ENCODE measurements around the gene RAD51B. TPM values are rescaled to one million over a fixed set of nuclear protein-coding genes. Genes with fewer than 3 reads are reported as not detected.

Gene RAD51B
- total RNA-seq, 4 donors from 2014 or later: 14.0 to 16.4 (median 14.8) TPM

GRCh38 chr14:68627868-68628604 lies 808.5 kb downstream of the RAD51B start:
- Histone ChIP-seq H3K9me3 (no peaks in the 10 kb centered on the region), H3K27ac (peak overlapping the region; percentile 84 to 98 (median 95)), H3K4me1 (peaks cover 61 to 68% of the 10 kb centered on the region in 2 donors), H3K4me3 (replicated peaks in 1 of 3) (no peak overlapping the region), H3K27me3 (no peaks in the 10 kb centered on the region), H3K36me3 (no peaks in the 10 kb centered on the region)
- peak in 1 of 2 donors; percentile 32 for TF ChIP-seq POLR2A (IDR thresholded peaks at IDR 0.05)
- TF ChIP-seq CTCF (IDR thresholded peaks at IDR 0.05): no peak
- WGBS, 2 donors: 48 to 52% methylated on average over 31 to 37 of the region's 37 CpGs
- intact Hi-C loops (cut with DNase I): no loop called here
- peak; percentile 56 to 66 for DNase-seq

GRCh38 chr14:68628605-68629310 lies 809.2 kb downstream of the RAD51B start:
- peak in 1 of 2 donors; percentile 57 for TF ChIP-seq POLR2A (IDR thresholded peaks at IDR 0.05)
- TF ChIP-seq CTCF (IDR thresholded peaks at IDR 0.05): no peak
- Histone ChIP-seq H3K27ac (peak overlapping the region; percentile 84 to 98 (median 95)), H3K9me3 (no peaks in the 10 kb centered on the region), H3K4me3 (replicated peaks in 1 of 3) (no peak overlapping the region), H3K4me1 (peaks cover 68 to 75% of the 10 kb centered on the region in 2 donors), H3K27me3 (no peaks in the 10 kb centered on the region), H3K36me3 (no peaks in the 10 kb centered on the region)
- peak; percentile 63 to 72 for DNase-seq
- intact Hi-C loops (cut with DNase I): no loop called here
- 37 to 42% methylated on average over 30 of the region's 30 CpGs for WGBS, 2 donors

GRCh38 chr14:68630081-68630571 lies 810.5 kb downstream of the RAD51B start:
- intact Hi-C loops (cut with DNase I): no loop called here
- DNase-seq: peak; percentile 80 to 90

GRCh38 chr14:68630611-68631393 lies 811.2 kb downstream of the RAD51B start:
- WGBS, 2 donors: 76 to 87% methylated on average over 10 to 11 of the region's 11 CpGs
- peaks cover 73 to 81% of the 10 kb centered on the region in 2 donors for H3K4me1 ChIP-seq
- DNase-seq: peak; percentile 46 to 55

More at GRCh38 chr14:68630081-68630571, 810.5 kb downstream of the RAD51B start:
- peak overlapping the region; percentile 84 to 98 (median 95) for H3K27ac ChIP-seq
- no peaks in the 10 kb centered on the region for H3K36me3 ChIP-seq
- no peak overlapping the region for H3K4me3 ChIP-seq (replicated peaks in 1 of 3)
- H3K27me3 ChIP-seq: no peaks in the 10 kb centered on the region
- WGBS, 2 donors: 35 to 45% methylated on average over 8 of the region's 8 CpGs
- peaks cover 73 to 81% of the 10 kb centered on the region in 2 donors for H3K4me1 ChIP-seq
- peak in 1 of 2 donors; percentile 87 for TF ChIP-seq POLR2A (IDR thresholded peaks at IDR 0.05)
- no peak for TF ChIP-seq CTCF (IDR thresholded peaks at IDR 0.05)
- H3K9me3 ChIP-seq: no peaks in the 10 kb centered on the region

More at GRCh38 chr14:68630611-68631393, 811.2 kb downstream of the RAD51B start:
- intact Hi-C loops (cut with DNase I): no loop called here
- no peaks in the 10 kb centered on the region for H3K36me3 ChIP-seq
- TF ChIP-seq POLR2A (IDR thresholded peaks at IDR 0.05) (no peak), CTCF (IDR thresholded peaks at IDR 0.05) (no peak)
- H3K9me3 ChIP-seq: no peaks in the 10 kb centered on the region
- peak overlapping the region; percentile 84 to 98 (median 95) for H3K27ac ChIP-seq
- H3K4me3 ChIP-seq (replicated peaks in 1 of 3): no peak overlapping the region
- H3K27me3 ChIP-seq: no peaks in the 10 kb centered on the region

All from thyroid gland (tissue), 4 donors.